ENCODE measurements around the gene CCDC198.

The CCDC198 gene

GRCh38 chr14:57519043-57519442, 25.4 kb upstream of the CCDC198 start:
- H3K36me3 ChIP-seq (ENCODE audit: control insufficient read depth in 2 of 2, insufficient read depth in 1 of 2, low read length in 2 of 2), result no peaks in the 10 kb centered on the region
- TF ChIP-seq PBX3 (CRISPR knock-in tag; IDR thresholded peaks at IDR 0.05) (no peak), ZNF561 (tag by site-specific recombination; IDR thresholded peaks at IDR 0.05; ENCODE audit: borderline replicate concordance) (no peak), ZNF600 (tag by site-specific recombination; IDR thresholded peaks at IDR 0.05) (no peak)
- no peaks in the 10 kb centered on the region for H3K4me1 ChIP-seq (ENCODE audit: control insufficient read depth, insufficient read depth, low read length)
- ChIA-PET POLR2A (no interaction called here), CTCF (no interaction called here)
- H3K4me3 ChIP-seq (ENCODE audit: low read depth, low read length), result no peak overlapping the region
- no peaks in the 10 kb centered on the region for H3K9me3 ChIP-seq (ENCODE audit: control insufficient read depth, insufficient read depth, low read depth, low read length)
- no peak overlapping the region for H3K27ac ChIP-seq (ENCODE audit: extremely low read depth, low read depth, low read length)

GRCh38 chr14:57512220-57512619, 18.6 kb upstream of the CCDC198 start:
- CTCF ChIA-PET, result interaction anchor here (1.2 to 1.5 kb wide), 2 partner anchors 11 to 21 kb away, joined by 3 read pairs; no protein-coding TSS in a partner anchor
- TF ChIP-seq ZNF670 (tag by site-specific recombination; IDR thresholded peaks at IDR 0.05; ENCODE audit: low read depth) (no peak), ZBTB44 (tag by site-specific recombination; IDR thresholded peaks at IDR 0.05) (peak; percentile 48; the same call in 1 of the 2 replicates), ZNF311 (tag by site-specific recombination; IDR thresholded peaks at IDR 0.05; ENCODE audit: borderline replicate concordance) (no peak), FEZF1 (tag by site-specific recombination; IDR thresholded peaks at IDR 0.05) (peak; percentile 71), ZFHX2 (tag by site-specific recombination; conservative IDR thresholded peaks at IDR 0.05) (0 out of 2 replicates have a peak, but pooled peaks have one; percentile 11), ZNF600 (tag by site-specific recombination; IDR thresholded peaks at IDR 0.05) (peak; percentile 78; the same call in 1 of the 2 replicates), SP7 (tag by site-specific recombination; IDR thresholded peaks at IDR 0.05) (peak; percentile 45), ZSCAN16 (tag by site-specific recombination; IDR thresholded peaks at IDR 0.05) (no peak), OSR2 (tag by site-specific recombination; IDR thresholded peaks at IDR 0.05) (peak; percentile 78; the same call in 1 of the 2 replicates), PRDM10 (tag by site-specific recombination; IDR thresholded peaks at IDR 0.05) (0 out of 2 replicates have a peak, but pooled peaks have one; percentile 34), ZBTB26 (tag by site-specific recombination; optimal IDR thresholded peaks at IDR 0.05) (no peak), ZEB2 (tag by site-specific recombination; IDR thresholded peaks at IDR 0.05) (0 out of 2 replicates have a peak, but pooled peaks have one; percentile 28)
- Histone ChIP-seq H3K4me1 (ENCODE audit: control insufficient read depth, insufficient read depth, low read length) (peaks cover 6% of the 10 kb centered on the region; the same call in 1 of the 2 replicates), H3K4me3 (ENCODE audit: low read depth, low read length) (no peak overlapping the region), H3K27ac (ENCODE audit: extremely low read depth, low read depth, low read length) (no peak overlapping the region), H3K9me3 (ENCODE audit: control insufficient read depth, insufficient read depth, low read depth, low read length) (no peaks in the 10 kb centered on the region), H3K36me3 (ENCODE audit: control insufficient read depth in 2 of 2, insufficient read depth in 1 of 2, low read length in 2 of 2) (no peaks in the 10 kb centered on the region)
- POLR2A ChIA-PET, result no interaction called here
